Inflammatory macrophage (primary cell): ENCODE measurements around the gene FOXQ1.

Experiments used
- DNase-seq, 2 donors: peaks; one replicate each; pipeline ENCODE4 v3.0.0-alpha.2; 2020 to 2022
- total RNA-seq, 18 experiments: gene quantifications; one replicate each; lab custom pipeline; 2026; ENCODE audit warnings: mixed read lengths in 6 of 18, inconsistent platforms in 2 of 18; lab: John Stamatoyannopoulos, UW

The FOXQ1 gene
- total RNA-seq: 0 to 0.16 (median 0) reads per million in 18 experiments

- no peak for DNase-seq
Observed at GRCh38 chr6:1311400-1312202, at the start of gene FOXQ1. TSS of gene FOXQ1 (plus strand) at chr6:1312098. CDS start at chr6:1312705, 607 bp downstream.

- no peak for DNase-seq
Observed at GRCh38 chr6:1262704-1263038, 49.2 kb upstream of the FOXQ1 start.

GRCh38 chr6:1263039-1263849 lies 48.7 kb upstream of the FOXQ1 start:
- DNase-seq: peak; percentile 21 to 51

GRCh38 chr6:1263850-1264377 lies 48.0 kb upstream of the FOXQ1 start:
- no peak for DNase-seq

- no peak for DNase-seq
Observed at GRCh38 chr6:1264619-1265445, 47.1 kb upstream of the FOXQ1 start.

- DNase-seq: no peak
Observed at GRCh38 chr6:1266686-1267056, 45.2 kb upstream of the FOXQ1 start.

GRCh38 chr6:1267057-1267732 lies 44.7 kb upstream of the FOXQ1 start:
- DNase-seq: no peak

GRCh38 chr6:1267790-1268762 lies 43.8 kb upstream of the FOXQ1 start:
- DNase-seq: no peak

GRCh38 chr6:1271071-1271763 lies 40.7 kb upstream of the FOXQ1 start:
- DNase-seq: no peak

GRCh38 chr6:1278061-1278720 lies 33.7 kb upstream of the FOXQ1 start:
- DNase-seq: no peak

- DNase-seq: no peak
Observed at GRCh38 chr6:1279065-1279464, 32.8 kb upstream of the FOXQ1 start.

GRCh38 chr6:1280666-1281300 lies 31.1 kb upstream of the FOXQ1 start:
- DNase-seq: no peak

- no peak for DNase-seq
Observed at GRCh38 chr6:1281746-1282145, 30.2 kb upstream of the FOXQ1 start.

GRCh38 chr6:1283501-1283900 lies 28.4 kb upstream of the FOXQ1 start:
- DNase-seq: no peak

GRCh38 chr6:1285556-1285955 lies 26.3 kb upstream of the FOXQ1 start:
- peak in 1 of 2 donors; percentile 7 for DNase-seq

GRCh38 chr6:1285956-1286355 lies 25.9 kb upstream of the FOXQ1 start:
- DNase-seq: no peak

GRCh38 chr6:1287103-1287591 lies 24.8 kb upstream of the FOXQ1 start:
- DNase-seq: peak; percentile 93 to 97

- no peak for DNase-seq
Observed at GRCh38 chr6:1290086-1290485, 21.8 kb upstream of the FOXQ1 start.

- DNase-seq: no peak
Observed at GRCh38 chr6:1290805-1291204, 21.1 kb upstream of the FOXQ1 start.
